Heart left ventricle (tissue), 16 donors: Measurements from ENCODE around the gene NSMF. TPM values are rescaled to one million over a fixed set of nuclear protein-coding genes. Genes with fewer than 3 reads are reported as not detected.

Experiments used
- ATAC-seq, 4 donors: fragments of 200-7000 bp; cut with Tn5 transposase; one replicate each; pipeline ENCODE4 v1.9.1; 2020 to 2022; ENCODE audit warnings: moderate library complexity in 4 of 4, mild to moderate bottlenecking in 3 of 4, moderate number of reproducible peaks in 1 of 4
- DNase-seq, 5 donors: peaks; one replicate each; pipeline ENCODE4 v3.0.0-alpha.2; 2020
- H3K27ac ChIP-seq, 12 donors: fragments of 200-600 bp; sonication (generic) in 4 of 12; one replicate each; pipeline versions ENCODE4 v1.5.0 to v1.8.0; 2016 to 2022; ENCODE audit warnings: mild to moderate bottlenecking in 2 of 12
- H3K27me3 ChIP-seq, 9 donors: fragments of 200-600 bp; sonication (generic) in 2 of 9; one replicate each; pipeline versions ENCODE4 v1.5.1 to v1.8.0; 2016 to 2022; ENCODE audit warnings: mild to moderate bottlenecking in 3 of 9
- H3K36me3 ChIP-seq, 9 donors: fragments of 200-600 bp; sonication (generic) in 2 of 9; one replicate each; pipeline versions ENCODE4 v1.5.0 to v1.8.0; 2018 to 2022; ENCODE audit warnings: mild to moderate bottlenecking in 2 of 9
- H3K4me1 ChIP-seq, 12 donors: fragments of 200-600 bp; sonication (generic) in 4 of 12; one replicate each; pipeline versions ENCODE4 v1.5.0 to v1.8.0; 2016 to 2022; ENCODE audit warnings: mild to moderate bottlenecking in 3 of 12
- H3K4me3 ChIP-seq, 12 donors: fragments of 200-600 bp; sonication (generic) in 4 of 12; one replicate each; pipeline versions ENCODE4 v1.5.0 to v1.8.0; 2017 to 2022; ENCODE audit warnings: mild to moderate bottlenecking in 9 of 12, moderate library complexity in 4 of 12
- H3K9me3 ChIP-seq, 12 donors: fragments of 200-600 bp; sonication (generic) in 4 of 12; one replicate each; pipeline versions ENCODE4 v1.5.0 to v1.8.0; 2016 to 2022; ENCODE audit warnings: mild to moderate bottlenecking in 1 of 12
- POLR2A ChIP-seq, 2 donors: fragments of 450-650 bp; IDR thresholded peaks; one replicate each; pipeline ENCODE4 v1.6.1; 2017; ENCODE audit warnings: antibody characterized with exemption in 2 of 2, mild to moderate bottlenecking in 2 of 2, moderate library complexity in 2 of 2
- WGBS, 4 donors: extraction: QIAGEN DNeasy Blood & Tissue Kit in 2 of 4; methylation state at CpG; one replicate each; pipeline versions ENCODE4 v1.1.5 to v1.1.7; 2013 to 2018; 5-methylcytosine and 5-hydroxymethylcytosine counted together
- intact Hi-C, 10 donors: fragments of 100-400 bp; cut with DNase I; formaldehyde crosslinking; loops; one replicate each; pipeline versions ENCODE4 v1.11.1 to v1.14.2; 2022
- polyA plus RNA-seq, 2 donors: library from polyadenylated mRNA; stranded (reverse); fragments of 200-250 nt; gene quantifications; one replicate each; pipeline ENCODE4 v1.2.3, GENCODE V29; 2013
- total RNA-seq, 9 donors: library from RNA; depleted of rRNA in 2 of 9; stranded (reverse); fragments of >200 nt in 2 of 9; fragmentation: NEBNext Ultra II Directional in 3 of 9; extraction: Animal tissue kit (Norgen Biotek cat#: 25700) in 3 of 9; gene quantifications; one replicate each; pipeline versions ENCODE4 v1.1.0 to v1.2.4, GENCODE V29; 2016 to 2023
- TF ChIP-seq, protein P1 (sequence below), 12 donors: fragments of 200-600 bp; sonication (generic) in 4 of 12; IDR thresholded peaks; one replicate each; pipeline versions ENCODE4 v1.5.0 to v1.8.0; 2018 to 2022; ENCODE audit warnings: antibody characterized with exemption in 12 of 12, mild to moderate bottlenecking in 5 of 12
- donor health status: ischemic (EF 13 %, LVEDD 7.1; RV severe dilation, severe dysfunction).
- donor health status: healthy with polysubstance abuse.
- donor health status: DM: no; HTN: yes; CAD: no.
- donor health status: DM: no; HTN: no; CAD: no.
- donor health status: ischemic (EF 25% LVEDD 6.9; RV normal size, moderate dysfunction).
- donor health status: ischemic (EF 25% LVEDD 5.7; RV mildly dilated, moderate dysfunction).
- donor health status: healthy.
- donor health status: DM: yes; HTN: yes; CAD: no.
- donor health status: ischemic (EF 35%, LVEDD 5.7; RV mildly dilated, moderate dysfunction).
- donor health status: nonischemic (EF 11% LVEDD 7.7; RV severe dilation, severe dysfunction).
- donor health status: DM: yes; HTN: yes; CAD: no.
- donor health status: PGD.
- donor health status: ischemic (EF 29% LVEDD 5.4; RV normal size, mild dysfunction).
- donor health status: nonischemic (EF 23%, LVEDD 6.1; RV moderate dilation, normal function).

NSMF gene
- total and polyA plus RNA-seq, 11 donors, result 7.5 to 22.1 (median 13.4) TPM

- no peaks in the 10 kb centered on the region for H3K36me3 ChIP-seq
- H3K27me3 ChIP-seq, result no peaks in the 10 kb centered on the region
- no peak overlapping the region for H3K27ac ChIP-seq
- DNase-seq, result peak in 1 of 5 donors; percentile 4
- WGBS, 4 donors, result 63 to 74% (median 71%) methylated on average over 3 to 6 of the region's 6 CpGs
- ATAC-seq, result no peak
- intact Hi-C loops, result loop anchor here in 3 of 10 donors (10.0 kb wide), 2 partner anchors 97 to 303 kb away; no protein-coding TSS in a partner anchor
- H3K9me3 ChIP-seq, result no peaks in the 10 kb centered on the region
- peaks cover 0 to 26% (median 14%) of the 10 kb centered on the region in 12 donors for H3K4me1 ChIP-seq
- no peak overlapping the region for H3K4me3 ChIP-seq
- TF ChIP-seq, protein P1, sequence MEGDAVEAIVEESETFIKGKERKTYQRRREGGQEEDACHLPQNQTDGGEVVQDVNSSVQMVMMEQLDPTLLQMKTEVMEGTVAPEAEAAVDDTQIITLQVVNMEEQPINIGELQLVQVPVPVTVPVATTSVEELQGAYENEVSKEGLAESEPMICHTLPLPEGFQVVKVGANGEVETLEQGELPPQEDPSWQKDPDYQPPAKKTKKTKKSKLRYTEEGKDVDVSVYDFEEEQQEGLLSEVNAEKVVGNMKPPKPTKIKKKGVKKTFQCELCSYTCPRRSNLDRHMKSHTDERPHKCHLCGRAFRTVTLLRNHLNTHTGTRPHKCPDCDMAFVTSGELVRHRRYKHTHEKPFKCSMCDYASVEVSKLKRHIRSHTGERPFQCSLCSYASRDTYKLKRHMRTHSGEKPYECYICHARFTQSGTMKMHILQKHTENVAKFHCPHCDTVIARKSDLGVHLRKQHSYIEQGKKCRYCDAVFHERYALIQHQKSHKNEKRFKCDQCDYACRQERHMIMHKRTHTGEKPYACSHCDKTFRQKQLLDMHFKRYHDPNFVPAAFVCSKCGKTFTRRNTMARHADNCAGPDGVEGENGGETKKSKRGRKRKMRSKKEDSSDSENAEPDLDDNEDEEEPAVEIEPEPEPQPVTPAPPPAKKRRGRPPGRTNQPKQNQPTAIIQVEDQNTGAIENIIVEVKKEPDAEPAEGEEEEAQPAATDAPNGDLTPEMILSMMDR (IDR thresholded peaks at IDR 0.05), result no peak
- no peak for TF ChIP-seq POLR2A (IDR thresholded peaks at IDR 0.05)
Measured at GRCh38 chr9:137428311-137428630, 30.9 kb downstream of the NSMF start.

DNA sequence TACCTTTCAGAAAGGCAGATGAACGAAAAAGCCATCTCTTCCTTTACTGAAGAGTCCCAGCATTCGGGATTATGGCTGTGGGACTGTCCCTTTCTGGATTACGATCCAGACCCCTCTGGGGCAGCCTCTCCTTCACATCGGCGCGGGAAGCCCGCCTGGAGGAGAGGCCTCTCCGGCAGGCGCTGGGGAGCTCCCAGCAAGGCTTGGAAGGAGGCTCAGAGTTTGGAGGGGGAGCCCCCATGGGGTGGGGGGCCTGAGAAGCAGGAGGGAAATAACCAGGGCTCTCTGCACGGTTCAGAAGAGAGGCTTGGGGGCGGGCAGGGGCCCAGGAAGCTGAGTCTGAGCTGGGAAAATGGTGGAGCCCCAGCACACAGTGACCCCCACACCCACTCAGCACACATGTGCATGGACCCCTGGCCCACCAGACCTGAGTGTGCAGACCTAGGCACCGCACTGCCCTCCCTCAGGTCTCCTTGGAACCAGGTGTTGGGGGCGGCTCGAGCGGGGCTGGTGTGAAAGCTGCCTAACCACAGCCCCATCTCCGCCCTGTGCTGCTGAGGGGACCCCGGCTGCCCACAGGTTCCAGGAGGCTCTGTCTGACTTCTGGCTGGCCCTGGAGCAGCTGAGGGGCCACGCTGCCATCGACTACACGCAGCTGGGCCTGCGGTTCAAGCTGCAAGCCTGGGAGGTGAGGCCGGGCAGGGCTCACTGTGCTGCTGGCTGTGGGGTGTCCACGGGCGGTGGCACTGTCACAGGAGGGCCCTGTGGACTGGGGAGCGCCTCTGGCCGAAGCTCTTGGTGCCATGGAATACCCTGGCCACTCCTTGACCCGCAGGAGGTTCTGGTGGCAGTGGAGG lies 31.5 kb downstream of the NSMF start:
- intact Hi-C loops, result loop anchor here in 3 of 10 donors (10.0 kb wide), 2 partner anchors 97 to 303 kb away; no protein-coding TSS in a partner anchor
- no peak overlapping the region for H3K4me3 ChIP-seq
- H3K27me3 ChIP-seq, result no peaks in the 10 kb centered on the region
- ATAC-seq (no peak), DNase-seq (peak in 2 of 5 donors; percentile 16 to 47)
- H3K27ac ChIP-seq, result no peak overlapping the region
- no peaks in the 10 kb centered on the region for H3K9me3 ChIP-seq
- TF ChIP-seq, protein P1 (IDR thresholded peaks at IDR 0.05), result no peak
- TF ChIP-seq POLR2A (IDR thresholded peaks at IDR 0.05), result no peak
- WGBS, 4 donors, result 80 to 87% (median 85%) methylated on average over 10 to 27 of the region's 27 CpGs
- H3K4me1 ChIP-seq, result peaks cover 0 to 26% (median 14%) of the 10 kb centered on the region in 12 donors
- H3K36me3 ChIP-seq, result no peaks in the 10 kb centered on the region

GRCh38 chr9:137426018-137426681 lies 33.0 kb downstream of the NSMF start:
- 76 to 84% (median 76%) methylated on average over 13 to 18 of the region's 18 CpGs for WGBS, 4 donors
- Histone ChIP-seq H3K36me3 (no peaks in the 10 kb centered on the region), H3K27me3 (no peaks in the 10 kb centered on the region), H3K27ac (peak overlapping the region in 2 of 12 donors; percentile 1 to 27), H3K4me3 (no peak overlapping the region), H3K9me3 (no peaks in the 10 kb centered on the region), H3K4me1 (peaks cover 0 to 38% (median 23%) of the 10 kb centered on the region in 12 donors)
- TF ChIP-seq POLR2A (IDR thresholded peaks at IDR 0.05), result no peak
- TF ChIP-seq, protein P1 (IDR thresholded peaks at IDR 0.05), result no peak
- DNase-seq (peak in 2 of 5 donors; percentile 33 to 53), ATAC-seq (no peak)
- intact Hi-C loops, result loop anchor here in 3 of 10 donors (10.0 kb wide), 2 partner anchors 99 to 301 kb away; no protein-coding TSS in a partner anchor
